Breast epithelium (tissue), 3 donors: ENCODE measurements around the gene ADARB2.

Experiments used
- POLR2AphosphoS5 ChIP-seq, 3 donors: sonication (generic); formaldehyde crosslinking; IDR thresholded peaks; one replicate each; pipeline ENCODE4 v1.6.1; 2017; ENCODE audit warnings: antibody characterized with exemption in 3 of 3
- TF ChIP-seq, protein P1 (sequence below), 3 donors: fragments of 450-650 bp; IDR thresholded peaks; one replicate each; pipeline ENCODE4 v1.5.1; 2016 to 2017; ENCODE audit warnings: antibody characterized with exemption in 3 of 3, mild to moderate bottlenecking in 3 of 3, moderate library complexity in 3 of 3

DNA sequence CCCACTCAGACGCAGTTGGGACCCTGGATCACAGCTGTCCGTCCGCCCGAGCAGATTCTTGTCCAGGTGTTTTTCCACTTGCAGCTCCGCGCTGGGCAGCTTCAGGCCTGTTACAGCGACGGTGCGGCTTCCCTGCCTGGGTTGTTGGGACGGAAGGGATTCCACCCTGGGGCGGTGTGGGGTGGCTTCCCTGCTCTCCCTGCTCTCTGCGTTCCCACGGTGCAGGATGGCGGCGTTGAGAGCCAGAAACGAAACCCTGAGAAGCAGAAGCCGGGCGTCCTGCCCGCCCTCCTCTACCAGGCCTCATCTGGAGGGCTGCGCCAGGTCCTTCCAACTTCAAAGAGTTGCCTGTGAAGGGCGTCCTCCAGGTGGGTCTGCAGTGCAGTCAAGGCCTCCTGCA, 194.4 kb downstream of the ADARB2 start:
- TF ChIP-seq, protein P1, sequence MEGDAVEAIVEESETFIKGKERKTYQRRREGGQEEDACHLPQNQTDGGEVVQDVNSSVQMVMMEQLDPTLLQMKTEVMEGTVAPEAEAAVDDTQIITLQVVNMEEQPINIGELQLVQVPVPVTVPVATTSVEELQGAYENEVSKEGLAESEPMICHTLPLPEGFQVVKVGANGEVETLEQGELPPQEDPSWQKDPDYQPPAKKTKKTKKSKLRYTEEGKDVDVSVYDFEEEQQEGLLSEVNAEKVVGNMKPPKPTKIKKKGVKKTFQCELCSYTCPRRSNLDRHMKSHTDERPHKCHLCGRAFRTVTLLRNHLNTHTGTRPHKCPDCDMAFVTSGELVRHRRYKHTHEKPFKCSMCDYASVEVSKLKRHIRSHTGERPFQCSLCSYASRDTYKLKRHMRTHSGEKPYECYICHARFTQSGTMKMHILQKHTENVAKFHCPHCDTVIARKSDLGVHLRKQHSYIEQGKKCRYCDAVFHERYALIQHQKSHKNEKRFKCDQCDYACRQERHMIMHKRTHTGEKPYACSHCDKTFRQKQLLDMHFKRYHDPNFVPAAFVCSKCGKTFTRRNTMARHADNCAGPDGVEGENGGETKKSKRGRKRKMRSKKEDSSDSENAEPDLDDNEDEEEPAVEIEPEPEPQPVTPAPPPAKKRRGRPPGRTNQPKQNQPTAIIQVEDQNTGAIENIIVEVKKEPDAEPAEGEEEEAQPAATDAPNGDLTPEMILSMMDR (IDR thresholded peaks at IDR 0.05): no peak
- no peak for TF ChIP-seq POLR2AphosphoS5 (IDR thresholded peaks at IDR 0.05)
